Tibial artery (tissue), 4 donors: ENCODE results near the gene TM6SF1.

Source experiments
- DNase-seq, 2 donors: peaks; one replicate each; pipeline ENCODE4 v3.0.0-alpha.2; 2019
- H3K27ac ChIP-seq, 2 donors: fragments of 200-600 bp; sonication (generic) in 1 of 2; 1 replicate in 1 of 2; 2 replicates in 1 of 2; pipeline ENCODE4 v1.5.1; 2018 to 2019; ENCODE audit warnings: mild to moderate bottlenecking in 1 of 2
- H3K27me3 ChIP-seq, 2 donors: fragments of 200-600 bp; sonication (generic) in 1 of 2; one replicate each; pipeline versions ENCODE4 v1.5.1 to v1.6.0; 2016 to 2019
- H3K36me3 ChIP-seq, 3 donors: fragments of 200-600 bp; sonication (generic) in 2 of 3; one replicate each; pipeline ENCODE4 v1.5.1; 2016 to 2019; ENCODE audit warnings: mild to moderate bottlenecking in 2 of 3
- H3K4me1 ChIP-seq, 4 donors: fragments of 200-600 bp; sonication (generic) in 2 of 4; 1 replicate in 3 of 4; 2 replicates in 1 of 4; pipeline ENCODE4 v1.5.1; 2016 to 2019
- H3K4me3 ChIP-seq, 2 donors: fragments of 200-600 bp; sonication (generic) in 1 of 2; 1 replicate in 1 of 2; 2 replicates in 1 of 2; pipeline ENCODE4 v1.5.1; 2018 to 2019; ENCODE audit warnings: mild to moderate bottlenecking in 2 of 2
- H3K9me3 ChIP-seq, 3 donors: fragments of 200-600 bp; sonication (generic) in 1 of 3; one replicate each; pipeline ENCODE4 v1.5.1; 2016 to 2019
- intact Hi-C: fragments of 100-400 bp; cut with DNase I; formaldehyde crosslinking; loops from one replicate; pipeline ENCODE4 v1.15.0; 2023; ENCODE audit warnings: low total_unique reads
- TF ChIP-seq, protein P1 (sequence below), 2 experiments: fragments of 200-600 bp in 1 of 2; fragments of 450-650 bp in 1 of 2; IDR thresholded peaks; one replicate each; pipeline ENCODE4 v1.5.1; 2017 to 2019; ENCODE audit warnings: antibody characterized with exemption in 2 of 2, mild to moderate bottlenecking in 1 of 2, moderate library complexity in 1 of 2

The TM6SF1 gene

DNA sequence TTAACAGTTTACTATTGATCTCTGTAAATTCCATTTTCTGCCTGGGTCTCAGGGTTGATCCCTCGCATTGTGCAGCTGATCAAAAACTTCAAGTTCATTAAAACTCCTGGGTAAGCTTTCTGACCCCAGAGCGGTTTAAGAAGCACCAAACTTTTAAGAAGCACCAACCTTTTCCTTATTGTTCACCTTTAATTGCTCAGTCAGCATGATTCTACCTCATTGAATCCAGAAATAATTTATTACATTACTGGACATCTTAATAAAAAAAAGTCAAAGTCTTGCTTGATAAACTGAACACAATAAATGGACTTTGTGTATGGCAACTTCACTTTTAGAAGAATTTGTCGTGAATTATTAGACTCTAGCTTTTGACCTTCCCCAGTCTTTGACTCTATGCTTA lies 53.3 kb downstream of the TM6SF1 start:
- peaks cover 0 to 6% (median 0%) of the 10 kb centered on the region in 3 donors for H3K9me3 ChIP-seq
- intact Hi-C loops, result no loop called here
- TF ChIP-seq, protein P1, sequence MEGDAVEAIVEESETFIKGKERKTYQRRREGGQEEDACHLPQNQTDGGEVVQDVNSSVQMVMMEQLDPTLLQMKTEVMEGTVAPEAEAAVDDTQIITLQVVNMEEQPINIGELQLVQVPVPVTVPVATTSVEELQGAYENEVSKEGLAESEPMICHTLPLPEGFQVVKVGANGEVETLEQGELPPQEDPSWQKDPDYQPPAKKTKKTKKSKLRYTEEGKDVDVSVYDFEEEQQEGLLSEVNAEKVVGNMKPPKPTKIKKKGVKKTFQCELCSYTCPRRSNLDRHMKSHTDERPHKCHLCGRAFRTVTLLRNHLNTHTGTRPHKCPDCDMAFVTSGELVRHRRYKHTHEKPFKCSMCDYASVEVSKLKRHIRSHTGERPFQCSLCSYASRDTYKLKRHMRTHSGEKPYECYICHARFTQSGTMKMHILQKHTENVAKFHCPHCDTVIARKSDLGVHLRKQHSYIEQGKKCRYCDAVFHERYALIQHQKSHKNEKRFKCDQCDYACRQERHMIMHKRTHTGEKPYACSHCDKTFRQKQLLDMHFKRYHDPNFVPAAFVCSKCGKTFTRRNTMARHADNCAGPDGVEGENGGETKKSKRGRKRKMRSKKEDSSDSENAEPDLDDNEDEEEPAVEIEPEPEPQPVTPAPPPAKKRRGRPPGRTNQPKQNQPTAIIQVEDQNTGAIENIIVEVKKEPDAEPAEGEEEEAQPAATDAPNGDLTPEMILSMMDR (IDR thresholded peaks at IDR 0.05), result no peak
- no peak overlapping the region for H3K27ac ChIP-seq
- H3K4me3 ChIP-seq, result no peak overlapping the region
- no peak for DNase-seq
- H3K27me3 ChIP-seq, result no peaks in the 10 kb centered on the region
- H3K4me1 ChIP-seq, result no peaks in the 10 kb centered on the region
- H3K36me3 ChIP-seq, result peaks cover 19 to 27% (median 26%) of the 10 kb centered on the region in 3 donors

DNA sequence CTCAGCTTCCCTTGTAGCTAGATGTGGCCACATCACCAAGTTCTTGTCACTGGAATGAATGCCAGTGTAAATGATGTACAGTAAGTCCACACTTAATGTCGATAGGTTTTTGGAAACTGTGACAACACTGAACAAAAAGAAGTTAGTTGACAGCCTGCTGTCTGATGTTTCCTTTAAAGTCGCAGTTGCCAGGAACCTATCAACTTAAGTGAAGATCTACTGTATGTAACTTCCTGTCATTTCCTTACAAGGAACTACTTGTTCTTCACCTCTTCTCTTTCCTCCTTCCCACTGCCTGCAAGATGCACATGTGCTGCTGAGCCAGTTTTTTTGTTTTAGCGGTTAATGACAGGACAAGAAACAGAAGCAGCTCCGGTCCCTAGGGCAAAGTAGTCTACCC lies 55.6 kb downstream of the TM6SF1 start:
- no peak for DNase-seq
- Histone ChIP-seq H3K4me3 (no peak overlapping the region), H3K4me1 (no peaks in the 10 kb centered on the region), H3K27ac (no peak overlapping the region), H3K9me3 (peaks cover 0 to 28% (median 5%) of the 10 kb centered on the region in 3 donors), H3K27me3 (no peaks in the 10 kb centered on the region), H3K36me3 (peaks cover 4 to 9% (median 8%) of the 10 kb centered on the region in 3 donors)
- TF ChIP-seq, protein P1 (IDR thresholded peaks at IDR 0.05), result no peak
- intact Hi-C loops, result no loop called here

DNA sequence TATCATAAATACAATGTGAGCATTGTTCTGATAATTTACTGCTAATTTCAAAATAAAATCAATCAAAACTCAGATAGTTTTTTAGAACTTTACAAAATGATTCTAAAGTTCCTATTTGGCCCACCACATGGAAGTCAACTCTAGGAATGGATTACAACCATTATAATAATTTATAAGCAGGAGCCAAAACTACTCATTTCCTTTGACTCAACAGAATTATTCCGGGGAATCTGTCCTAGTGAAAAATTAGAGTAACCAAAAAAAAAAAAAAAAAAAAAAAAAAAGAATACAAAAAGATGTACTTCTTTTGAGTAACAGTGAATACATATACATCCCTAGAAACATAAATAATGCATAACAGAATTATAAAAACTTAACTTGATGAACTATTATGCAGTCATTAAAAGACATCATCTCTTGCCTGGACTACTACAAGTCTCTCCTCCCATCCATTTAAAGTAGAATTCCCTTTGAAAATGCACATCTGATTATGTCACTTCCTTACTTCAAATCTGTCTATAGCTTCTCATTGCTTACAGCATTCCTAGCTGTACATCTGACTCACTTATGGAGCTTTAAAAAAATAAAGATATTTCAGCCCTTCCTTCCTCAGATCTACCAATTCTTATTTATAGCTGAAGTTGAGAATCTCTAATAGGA lies 56.8 kb downstream of the TM6SF1 start:
- no peaks in the 10 kb centered on the region for H3K27me3 ChIP-seq
- TF ChIP-seq, protein P1 (IDR thresholded peaks at IDR 0.05), result no peak
- no peak overlapping the region for H3K4me3 ChIP-seq
- no peak overlapping the region for H3K27ac ChIP-seq
- H3K4me1 ChIP-seq, result no peaks in the 10 kb centered on the region
- peaks cover 0 to 31% (median 5%) of the 10 kb centered on the region in 3 donors for H3K9me3 ChIP-seq
- DNase-seq, result no peak
- H3K36me3 ChIP-seq, result peaks cover 0 to 9% (median 8%) of the 10 kb centered on the region in 3 donors
- intact Hi-C loops, result no loop called here

DNA sequence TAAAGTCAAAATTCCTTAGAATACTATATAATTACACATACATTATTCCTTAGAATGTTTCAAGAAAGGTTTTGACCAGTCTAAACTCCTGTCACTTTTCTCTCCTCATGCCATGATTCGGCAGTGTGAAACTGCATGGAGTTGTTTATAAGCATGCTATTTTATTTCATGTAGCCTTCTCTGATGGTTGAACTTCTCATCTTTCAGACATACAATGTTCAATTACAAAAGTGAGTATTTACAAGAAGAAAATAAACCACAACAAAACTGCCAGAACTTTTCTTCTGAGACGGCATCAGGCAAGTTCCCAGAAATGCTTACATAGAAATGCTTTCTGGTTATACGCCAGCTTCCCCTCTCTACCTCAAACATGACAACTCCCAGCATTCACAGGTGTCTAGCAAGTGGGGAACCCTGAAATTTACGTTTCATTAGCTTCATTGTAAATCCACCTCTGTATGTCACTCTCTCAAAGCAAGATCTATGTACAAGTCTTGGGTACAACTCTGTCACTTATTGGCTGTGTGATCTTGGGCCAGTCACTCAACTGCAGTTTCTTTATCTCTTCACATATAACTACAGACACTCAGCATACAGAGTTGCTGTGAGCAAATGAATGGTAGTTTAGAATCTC lies 57.4 kb downstream of the TM6SF1 start:
- Histone ChIP-seq H3K27ac (no peak overlapping the region), H3K4me1 (no peaks in the 10 kb centered on the region)
- DNase-seq, result no peak

DNA sequence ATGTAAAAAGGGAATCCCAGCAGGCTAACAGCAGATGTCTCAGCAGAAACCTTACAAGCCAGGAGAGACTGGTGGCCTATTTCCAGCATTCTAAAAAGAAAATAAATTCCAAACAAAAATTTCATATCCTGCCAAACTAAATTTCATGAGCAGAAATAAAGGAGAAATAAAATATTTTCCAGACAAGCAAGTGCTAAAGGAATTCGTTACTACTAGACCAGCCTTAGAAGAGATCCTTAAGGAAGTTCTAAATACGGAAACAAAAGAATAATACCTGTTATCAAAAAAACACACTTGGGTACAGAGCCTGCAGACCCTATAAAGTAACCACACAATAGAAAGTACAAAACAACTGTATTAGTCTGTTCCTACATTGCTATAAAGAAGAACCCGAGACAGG lies 58.8 kb downstream of the TM6SF1 start:
- no peak for DNase-seq
- no peaks in the 10 kb centered on the region for H3K4me1 ChIP-seq
- peaks cover 0 to 36% (median 5%) of the 10 kb centered on the region in 3 donors for H3K9me3 ChIP-seq
- intact Hi-C loops, result no loop called here
- TF ChIP-seq, protein P1 (IDR thresholded peaks at IDR 0.05), result no peak
- H3K36me3 ChIP-seq, result peaks cover 0 to 9% (median 8%) of the 10 kb centered on the region in 3 donors
- no peak overlapping the region for H3K4me3 ChIP-seq
- H3K27me3 ChIP-seq, result no peaks in the 10 kb centered on the region
- H3K27ac ChIP-seq, result no peak overlapping the region

More for the DNA sequence above, 57.4 kb downstream of the TM6SF1 start:
- H3K4me3 ChIP-seq, result no peak overlapping the region
- H3K9me3 ChIP-seq, result peaks cover 0 to 33% (median 5%) of the 10 kb centered on the region in 3 donors
- H3K27me3 ChIP-seq, result no peaks in the 10 kb centered on the region
- intact Hi-C loops, result no loop called here
- TF ChIP-seq, protein P1 (IDR thresholded peaks at IDR 0.05), result no peak
- peaks cover 0 to 9% (median 8%) of the 10 kb centered on the region in 3 donors for H3K36me3 ChIP-seq
